H1 (cell line): Measurements from ENCODE around the gene UBE3A. TPM values are rescaled to one million over a fixed set of nuclear protein-coding genes. Genes with fewer than 3 reads are reported as not detected.

ENCODE experiments used
- CTCF ChIA-PET: fragments of 300-600 bp; sonication (Branson Sonifier 250); formaldehyde crosslinking; loops from one replicate; lab custom pipeline; 2021; ENCODE audit not compliant: partially characterized antibody; lab: Charles Lee
- POLR2A ChIA-PET: fragments of 300-600 bp; sonication (Branson Sonifier 250); formaldehyde crosslinking; loops from one replicate; lab custom pipeline; 2021; ENCODE audit warnings: inconsistent platforms; ENCODE audit not compliant: partially characterized antibody; lab: Charles Lee
- DNase-seq, 2 experiments: peaks; one replicate each; pipeline versions ENCODE4 v3.0.0 to v3.0.0-alpha.2; 2010 to 2022; ENCODE audit warnings: low spot score in 2 of 2, low read depth in 1 of 2, mixed read lengths in 1 of 2
- FAIRE-seq: peaks from 2 replicates; lab custom pipeline; 2011; peaks lifted over from hg19 to GRCh38; lab: Jason Lieb, UNC
- H2AFZ ChIP-seq: 2 replicates; pipeline ENCODE4 v1.8.1; 2012; ENCODE audit warnings: low read length, inconsistent platforms
- H2AK5ac ChIP-seq: 2 replicates; pipeline ENCODE4 v1.6.1; 2013; ENCODE audit warnings: low read depth, low read length
- H2BK120ac ChIP-seq: replicated peaks from 2 replicates; pipeline ENCODE3; 2013; ENCODE audit warnings: low read depth, low read length, inconsistent platforms
- H2BK12ac ChIP-seq: 2 replicates; pipeline ENCODE4 v1.6.1; 2013; ENCODE audit warnings: low read depth, low read length
- H2BK15ac ChIP-seq: 2 replicates; pipeline ENCODE4 v1.6.1; 2013; ENCODE audit warnings: low read length
- H2BK20ac ChIP-seq: 2 replicates; pipeline ENCODE4 v1.6.1; 2013; ENCODE audit warnings: low read length
- H2BK5ac ChIP-seq: 2 replicates; pipeline ENCODE4 v1.6.1; 2013; ENCODE audit warnings: low read depth, low read length
- H3K14ac ChIP-seq: 2 replicates; pipeline ENCODE4 v1.6.1; 2013; ENCODE audit warnings: inconsistent platforms; ENCODE audit not compliant: insufficient read length
- H3K18ac ChIP-seq: 2 replicates; pipeline ENCODE4 v1.6.1; 2013; ENCODE audit warnings: low read length; ENCODE audit errors: extremely low read depth
- H3K23ac ChIP-seq: 2 replicates; pipeline ENCODE4 v1.6.1; 2013; ENCODE audit warnings: inconsistent platforms; ENCODE audit not compliant: insufficient read length
- H3K23me2 ChIP-seq: 2 replicates; pipeline ENCODE4 v1.6.1; 2013; ENCODE audit warnings: low read depth, low read length
- H3K27ac ChIP-seq: 2 replicates; pipeline ENCODE4 v1.6.1; 2011; ENCODE audit warnings: low read depth, low read length, inconsistent platforms
- H3K27me3 ChIP-seq, 4 experiments: replicated peaks in 1 of 4; 1 replicate in 1 of 4; 2 replicates in 3 of 4; pipeline versions ENCODE4 v1.6.1 to v1.8.1; 2011 to 2013; ENCODE audit warnings: low read length in 3 of 4, mild to moderate bottlenecking in 3 of 4, inconsistent platforms in 2 of 4, mixed read lengths in 2 of 4, moderate library complexity in 1 of 4; ENCODE audit not compliant: control insufficient read depth in 3 of 4, insufficient read depth in 3 of 4; ENCODE audit errors: extremely low read depth in 1 of 4
- H3K36me3 ChIP-seq, 4 experiments: 2 replicates each; pipeline versions ENCODE4 v1.6.1 to v1.8.1; 2011 to 2013; ENCODE audit warnings: mild to moderate bottlenecking in 4 of 4, low read length in 3 of 4, moderate library complexity in 2 of 4, control low read depth in 1 of 4, inconsistent platforms in 1 of 4; ENCODE audit not compliant: insufficient read depth in 4 of 4, control insufficient read depth in 2 of 4
- H3K4ac ChIP-seq: replicated peaks from 2 replicates; pipeline ENCODE3; 2013; ENCODE audit warnings: low read length, low read depth, mixed read lengths, inconsistent platforms; ENCODE audit not compliant: insufficient read length
- H3K4me1 ChIP-seq, 4 experiments: replicated peaks in 1 of 4; 1 replicate in 1 of 4; 2 replicates in 3 of 4; pipeline versions ENCODE4 v1.6.1 to v1.8.1; 2011 to 2013; ENCODE audit warnings: low read length in 3 of 4, inconsistent platforms in 2 of 4, mixed read lengths in 1 of 4; ENCODE audit not compliant: insufficient read depth in 4 of 4, control insufficient read depth in 3 of 4
- H3K4me2 ChIP-seq, 2 experiments: 2 replicates each; pipeline versions ENCODE4 v1.6.1 to v1.8.1; 2011 to 2013; ENCODE audit warnings: low read depth in 2 of 2, low read length in 2 of 2, control low read depth in 1 of 2, inconsistent platforms in 1 of 2, mild to moderate bottlenecking in 1 of 2; ENCODE audit not compliant: insufficient read depth in 1 of 2
- H3K4me3 ChIP-seq, 4 experiments: fragments of 200-600, 300-600 bp in 1 of 4; sonication (generic), shearing (Covaris generic), sonication (Bioruptor Twin) in 1 of 4; 2 replicates each; pipeline versions ENCODE4 v1.5.1 to v1.8.1; 2011 to 2016; ENCODE audit warnings: low read length in 4 of 4, low read depth in 3 of 4, control low read depth in 2 of 4, inconsistent platforms in 2 of 4, mild to moderate bottlenecking in 2 of 4, mixed read lengths in 1 of 4, moderate library complexity in 1 of 4; ENCODE audit not compliant: insufficient read depth in 2 of 4; ENCODE audit errors: extremely low read depth in 1 of 4
- H3K56ac ChIP-seq: replicated peaks from 2 replicates; pipeline ENCODE3; 2013; ENCODE audit warnings: low read depth, mild to moderate bottlenecking, mixed read lengths, low read length, inconsistent platforms; ENCODE audit not compliant: insufficient read length
- H3K79me1 ChIP-seq: 2 replicates; pipeline ENCODE4 v1.6.1; 2013; ENCODE audit warnings: low read depth, low read length, control low read depth
- H3K79me2 ChIP-seq, 2 experiments: 2 replicates each; pipeline versions ENCODE4 v1.6.1 to v1.8.1; 2012 to 2013; ENCODE audit warnings: low read length in 2 of 2, mild to moderate bottlenecking in 2 of 2, inconsistent platforms in 1 of 2; ENCODE audit not compliant: insufficient read depth in 2 of 2, control insufficient read depth in 1 of 2
- H3K9ac ChIP-seq, 4 experiments: replicated peaks in 1 of 4; 1 replicate in 1 of 4; 2 replicates in 3 of 4; pipeline versions ENCODE4 v1.6.1 to v1.8.1; 2011 to 2013; ENCODE audit warnings: low read depth in 3 of 4, low read length in 3 of 4, control low read depth in 2 of 4, mild to moderate bottlenecking in 2 of 4, moderate library complexity in 2 of 4, inconsistent platforms in 1 of 4; ENCODE audit errors: extremely low read depth in 1 of 4
- H3K9me3 ChIP-seq, 2 experiments: 2 replicates each; pipeline versions ENCODE4 v1.6.1 to v1.8.1; 2012 to 2013; ENCODE audit warnings: mild to moderate bottlenecking in 2 of 2, moderate library complexity in 2 of 2, control low read depth in 1 of 2, inconsistent platforms in 1 of 2, low read depth in 1 of 2, low read length in 1 of 2, mixed read lengths in 1 of 2; ENCODE audit not compliant: insufficient read depth in 2 of 2
- H4K20me1 ChIP-seq, 2 experiments: replicated peaks in 1 of 2; 2 replicates each; pipeline versions ENCODE3 to v1.8.1; 2011 to 2013; ENCODE audit warnings: inconsistent platforms in 2 of 2, low read length in 2 of 2, mild to moderate bottlenecking in 1 of 2; ENCODE audit not compliant: insufficient read depth in 2 of 2, control insufficient read depth in 1 of 2
- H4K5ac ChIP-seq: 2 replicates; pipeline ENCODE4 v1.6.1; 2013; ENCODE audit warnings: low read length, low read depth, mixed read lengths, inconsistent platforms; ENCODE audit not compliant: insufficient read length
- H4K8ac ChIP-seq: 2 replicates; pipeline ENCODE4 v1.8.0; 2013; ENCODE audit warnings: mild to moderate bottlenecking, moderate library complexity, low read length, inconsistent platforms; ENCODE audit not compliant: insufficient read depth; ENCODE audit errors: extremely low read depth
- H4K91ac ChIP-seq: replicated peaks from 2 replicates; pipeline ENCODE3; 2013; ENCODE audit warnings: low read length, mixed read lengths, inconsistent platforms; ENCODE audit not compliant: insufficient read length
- CBX5 ChIP-seq: fragments of 300-800, 300-1000 bp; sonication (generic); IDR thresholded peaks from 2 replicates; pipeline ENCODE4 v1.7.1; 2016; ENCODE audit warnings: antibody characterized with exemption, low read length, low read depth
- CREB1 ChIP-seq: IDR thresholded peaks from 2 replicates; pipeline ENCODE4 v1.6.1; 2012; ENCODE audit warnings: inconsistent platforms
- CTBP2 ChIP-seq: IDR thresholded peaks from 2 replicates; pipeline ENCODE4 v1.7.0; 2011; ENCODE audit warnings: borderline replicate concordance, mild to moderate bottlenecking, moderate library complexity, mixed read lengths, low read length; ENCODE audit not compliant: insufficient read depth, insufficient read length
- EZH2 ChIP-seq: fragments of 200-600 bp; sonication (generic); IDR thresholded peaks from 2 replicates; pipeline ENCODE4 v1.7.1; 2012; ENCODE audit warnings: low read depth, mild to moderate bottlenecking, moderate library complexity, low read length, inconsistent platforms; ENCODE audit not compliant: severe bottlenecking
- HDAC6 ChIP-seq: IDR thresholded peaks from one replicate; pipeline ENCODE4 v1.7.1; 2012; ENCODE audit warnings: low read depth, mild to moderate bottlenecking, inconsistent platforms, low read length, moderate library complexity
- KDM1A ChIP-seq: fragments of 200-600, 300-600 bp; sonication (generic); IDR thresholded peaks from 2 replicates; pipeline ENCODE4 v1.7.1; 2016; ENCODE audit warnings: mild to moderate bottlenecking, low read length, borderline replicate concordance
- RXRA ChIP-seq: IDR thresholded peaks from 2 replicates; pipeline ENCODE4 v1.6.1; 2011; ENCODE audit warnings: low read depth, mild to moderate bottlenecking, low read length, moderate library complexity; ENCODE audit not compliant: insufficient read depth
- SIX5 ChIP-seq: IDR thresholded peaks from 2 replicates; pipeline ENCODE4 v1.6.1; 2011; ENCODE audit warnings: mild to moderate bottlenecking, low read depth, low read length
- SP1 ChIP-seq: IDR thresholded peaks from 2 replicates; pipeline ENCODE4 v1.6.1; 2011; ENCODE audit warnings: low read depth, low read length
- SUZ12 ChIP-seq: fragments of 200-600 bp; sonication (generic); IDR thresholded peaks from 2 replicates; pipeline ENCODE4 v1.6.1; 2012; ENCODE audit warnings: mild to moderate bottlenecking, inconsistent platforms, low read length, moderate library complexity, mixed read lengths
- TAF7 ChIP-seq: optimal IDR thresholded peaks from 2 replicates; pipeline ENCODE3; 2011; ENCODE audit warnings: low read depth, mild to moderate bottlenecking, inconsistent platforms, low read length, moderate library complexity, borderline replicate concordance
- WGBS, 2 experiments: shearing (Covaris generic) in 1 of 2; methylation state at CpG; one replicate each; pipeline versions ENCODE4 v1.1.6 to v1.1.7; 2013 to 2015; ENCODE audit warnings: low lambda C conversion rate in 2 of 2, mixed read lengths in 2 of 2, inconsistent platforms in 1 of 2, low coverage in 1 of 2, missing lambda C conversion rate in 1 of 2; ENCODE audit not compliant: insufficient replicate concordance in 2 of 2, insufficient coverage in 1 of 2, insufficient read length in 1 of 2; ENCODE audit errors: extremely low coverage in 1 of 2, missing lambda C conversion rate in 1 of 2; 5-methylcytosine and 5-hydroxymethylcytosine counted together
- polyA plus RNA-seq, 7 experiments: library from polyadenylated mRNA; depleted of rRNA in 3 of 7; stranded (reverse) in 5 of 7; unstranded in 2 of 7; fragments of >200 nt in 5 of 7; fragments of 200-250 nt in 2 of 7; gene quantifications; 1 replicate in 5 of 7; 2 replicates in 1 of 7; 4 replicates in 1 of 7; pipeline versions ENCODE4 v1.2.1 to v1.2.3, GENCODE V29; 2011 to 2013; ENCODE audit warnings: missing spikeins in 2 of 7, mixed read lengths in 2 of 7
- total RNA-seq: library from RNA; stranded (reverse); fragmentation: NEBNext Ultra II Directional; extraction: Animal tissue kit (Norgen Biotek cat#: 25700); gene quantifications from 2 replicates; pipeline ENCODE4 v1.2.1, GENCODE V29; 2021
- TF ChIP-seq, protein P1 (sequence below): IDR thresholded peaks from 2 replicates; pipeline ENCODE4 v1.6.1; 2012; ENCODE audit warnings: low read length, inconsistent platforms

The UBE3A gene
- total and polyA plus RNA-seq, 2 of the 8 experiments (the other 6 are each of a cell fraction or from before 2014, with no cell fraction given) = 13.8 to 110 TPM

DNA sequence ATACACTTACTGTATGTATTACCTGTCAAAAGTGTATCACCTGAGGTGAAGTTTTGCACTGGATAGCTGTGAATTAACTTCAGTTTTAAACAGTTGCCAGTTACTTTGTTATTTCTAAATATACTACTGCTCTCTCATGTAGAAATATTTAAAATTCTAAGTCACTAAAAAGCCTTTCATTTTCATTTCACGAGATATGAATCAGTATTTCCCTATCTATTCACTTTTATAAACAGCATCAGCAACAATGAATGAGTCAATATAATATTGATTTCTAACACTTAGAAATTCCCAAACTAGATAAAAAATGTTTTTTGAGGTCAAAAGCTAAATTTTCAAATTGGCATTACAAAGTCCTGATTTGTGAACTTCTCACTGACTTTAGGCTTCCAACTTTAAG lies 32.6 kb downstream of the UBE3A start:
- 87% methylated on average over 1 of the region's 1 CpG; no CpG with 5 or more reads in 1 of the 2 experiments for WGBS, 2 experiments
- no peak overlapping the region for H4K8ac ChIP-seq
- H3K27me3 ChIP-seq = no peaks in the 10 kb centered on the region
- no peak for DNase-seq
- no peak overlapping the region for H4K5ac ChIP-seq
- no peak overlapping the region for H3K18ac ChIP-seq
- H3K4me1 ChIP-seq = peaks cover 0 to 11% (median 6%) of the 10 kb centered on the region in 4 experiments; a peak in 4 of 7 replicates
- H3K27ac ChIP-seq = no peak overlapping the region
- H3K23me2 ChIP-seq = no peaks in the 10 kb centered on the region
- no peaks in the 10 kb centered on the region for H3K9me3 ChIP-seq
- H2AK5ac ChIP-seq = no peak overlapping the region
- H4K91ac ChIP-seq = no peak overlapping the region
- H3K79me2 ChIP-seq = peaks cover 6 to 89% of the 10 kb centered on the region in 2 experiments
- peaks cover 1 to 9% of the 10 kb centered on the region in 2 experiments for H4K20me1 ChIP-seq
- H3K36me3 ChIP-seq = peaks cover 4 to 18% (median 8%) of the 10 kb centered on the region in 4 experiments; a peak in 7 of 8 replicates
- H3K4me2 ChIP-seq = no peak overlapping the region; a peak in 1 of 4 replicates
- H2BK15ac ChIP-seq = no peak overlapping the region
- H3K9ac ChIP-seq = no peak overlapping the region
- POLR2A ChIA-PET = interaction anchor here (0.5 to 1.2 kb wide), 3 partner anchors 9 to 33 kb away, joined by 3 to 4 read pairs (median 3); partner anchors contain the start of gene UBE3A
- no peak overlapping the region for H3K14ac ChIP-seq
- H2BK20ac ChIP-seq = no peak overlapping the region
- CTCF ChIA-PET = no interaction called here
- no peak for FAIRE-seq
- peaks cover 5% of the 10 kb centered on the region; the same call in 1 of the 2 replicates for H3K79me1 ChIP-seq
- no peak overlapping the region for H2BK5ac ChIP-seq
- no peak overlapping the region for H2BK12ac ChIP-seq
- no peak overlapping the region for H3K23ac ChIP-seq
- H2BK120ac ChIP-seq = no peak overlapping the region
- H3K56ac ChIP-seq = no peak overlapping the region
- no peak overlapping the region for H3K4ac ChIP-seq
- no peak overlapping the region for H3K4me3 ChIP-seq
- no peak overlapping the region for H2AFZ ChIP-seq
- no peak for TF ChIP-seq CTBP2
- TF ChIP-seq RXRA = no peak
- no peak for TF ChIP-seq CREB1
- TF ChIP-seq EZH2 = no peak
- TF ChIP-seq, protein P1, sequence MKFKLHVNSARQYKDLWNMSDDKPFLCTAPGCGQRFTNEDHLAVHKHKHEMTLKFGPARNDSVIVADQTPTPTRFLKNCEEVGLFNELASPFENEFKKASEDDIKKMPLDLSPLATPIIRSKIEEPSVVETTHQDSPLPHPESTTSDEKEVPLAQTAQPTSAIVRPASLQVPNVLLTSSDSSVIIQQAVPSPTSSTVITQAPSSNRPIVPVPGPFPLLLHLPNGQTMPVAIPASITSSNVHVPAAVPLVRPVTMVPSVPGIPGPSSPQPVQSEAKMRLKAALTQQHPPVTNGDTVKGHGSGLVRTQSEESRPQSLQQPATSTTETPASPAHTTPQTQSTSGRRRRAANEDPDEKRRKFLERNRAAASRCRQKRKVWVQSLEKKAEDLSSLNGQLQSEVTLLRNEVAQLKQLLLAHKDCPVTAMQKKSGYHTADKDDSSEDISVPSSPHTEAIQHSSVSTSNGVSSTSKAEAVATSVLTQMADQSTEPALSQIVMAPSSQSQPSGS = no peak
- TF ChIP-seq TAF7 = no peak
- no peak for TF ChIP-seq HDAC6
- no peak for TF ChIP-seq SIX5
- no peak for TF ChIP-seq KDM1A
- TF ChIP-seq CBX5 = no peak
- TF ChIP-seq SP1 = no peak
- TF ChIP-seq SUZ12 = no peak
